Common myeloid progenitor, CD34-positive (primary cell): ENCODE data around the gene IMMP2L.
"Not testable (repeated sequence)": the region's sequence is repeated elsewhere in the genome, so short reads cannot be mapped to it uniquely, and the experiment has no call there.

Experiments used
- CTCF ChIA-PET: fragments of 350-600 bp; sonication (Branson Sonifier 250); formaldehyde crosslinking; loops from one replicate; lab custom pipeline; 2021; ENCODE audit warnings: antibody characterized with exemption; lab: Charles Lee
- POLR2A ChIA-PET: fragments of 350-600 bp; sonication (Branson Sonifier 250); formaldehyde crosslinking; loops from one replicate; lab custom pipeline; 2021; ENCODE audit warnings: antibody characterized with exemption; lab: Charles Lee
- DNase-seq, 3 donors: peaks; one replicate each; pipeline versions ENCODE4 v3.0.0 to v3.0.0-alpha.2; 2013
- H3K27ac ChIP-seq, 2 experiments: 1 replicate in 1 of 2; 2 replicates in 1 of 2; pipeline ENCODE4 v1.7.0; 2013; ENCODE audit warnings: inconsistent platforms in 2 of 2, low read length in 2 of 2, mild to moderate bottlenecking in 2 of 2, low read depth in 1 of 2, moderate library complexity in 1 of 2; ENCODE audit not compliant: severe bottlenecking in 2 of 2, insufficient read depth in 1 of 2, poor library complexity in 1 of 2
- H3K27me3 ChIP-seq, 5 experiments: replicated peaks in 2 of 5; 1 replicate in 3 of 5; 2 replicates in 2 of 5; pipeline versions ENCODE4 v1.6.1 to v1.7.0; 2013; ENCODE audit warnings: low read length in 4 of 5, mild to moderate bottlenecking in 2 of 5, moderate library complexity in 2 of 5, inconsistent platforms in 1 of 5; ENCODE audit not compliant: insufficient read depth in 5 of 5, control insufficient read depth in 4 of 5
- H3K36me3 ChIP-seq, 4 experiments: 1 replicate in 2 of 4; 2 replicates in 2 of 4; pipeline versions ENCODE4 v1.6.1 to v1.7.0; 2013; ENCODE audit warnings: low read length in 3 of 4, control low read depth in 1 of 4, mild to moderate bottlenecking in 1 of 4; ENCODE audit not compliant: control insufficient read depth in 4 of 4, insufficient read depth in 4 of 4
- H3K4me1 ChIP-seq, 4 experiments: 1 replicate in 3 of 4; 2 replicates in 1 of 4; pipeline versions ENCODE4 v1.6.1 to v1.7.1; 2013; ENCODE audit warnings: low read length in 3 of 4, mild to moderate bottlenecking in 3 of 4, control low read depth in 1 of 4, inconsistent platforms in 1 of 4, moderate library complexity in 1 of 4; ENCODE audit not compliant: control insufficient read depth in 4 of 4, insufficient read depth in 4 of 4; ENCODE audit errors: control extremely low read depth in 1 of 4
- H3K4me3 ChIP-seq, 7 experiments: 1 replicate in 4 of 7; 2 replicates in 3 of 7; pipeline versions ENCODE4 v1.5.1 to v1.7.0; 2013; ENCODE audit warnings: mild to moderate bottlenecking in 7 of 7, low read length in 6 of 7, moderate library complexity in 6 of 7, inconsistent platforms in 2 of 7, low read depth in 2 of 7, control low read depth in 1 of 7; ENCODE audit not compliant: insufficient read depth in 4 of 7, control insufficient read depth in 1 of 7; ENCODE audit errors: extremely low read depth in 1 of 7
- H3K9me3 ChIP-seq, 5 experiments: 1 replicate in 4 of 5; 2 replicates in 1 of 5; pipeline versions ENCODE4 v1.6.1 to v1.7.1; 2013; ENCODE audit warnings: low read length in 4 of 5, mild to moderate bottlenecking in 2 of 5, inconsistent platforms in 1 of 5, low read depth in 1 of 5, moderate library complexity in 1 of 5; ENCODE audit not compliant: control insufficient read depth in 4 of 5, insufficient read depth in 2 of 5; ENCODE audit errors: control extremely low read depth in 1 of 5
- WGBS: methylation state at CpG from one replicate; pipeline ENCODE4 v1.1.5; 2013; ENCODE audit not compliant: insufficient coverage; 5-methylcytosine and 5-hydroxymethylcytosine counted together

Gene IMMP2L

DNA sequence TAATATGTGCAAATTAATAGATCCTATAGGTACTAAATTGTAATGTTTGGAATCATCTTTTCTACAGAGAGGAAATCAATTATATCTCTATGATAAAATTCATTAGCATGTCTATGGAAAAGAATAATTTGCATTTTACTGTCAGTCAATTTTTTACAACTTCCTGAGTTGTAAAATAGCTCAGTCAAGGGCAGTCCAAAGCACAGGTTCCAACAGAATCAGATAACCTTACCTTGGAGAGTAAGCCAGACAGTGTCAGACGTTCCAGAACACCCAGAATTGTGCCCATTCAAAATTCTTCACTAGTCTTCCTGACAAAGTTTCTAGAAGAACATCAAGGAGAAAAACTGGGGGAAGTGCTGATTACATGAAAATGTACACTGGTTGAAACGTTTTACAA is 31.1 kb upstream of the IMMP2L start:
- H3K9me3 ChIP-seq = peaks cover 0 to 3% (median 0%) of the 10 kb centered on the region in 5 experiments
- H3K36me3 ChIP-seq = no peaks in the 10 kb centered on the region
- H3K4me3 ChIP-seq = no peak overlapping the region
- no peaks in the 10 kb centered on the region for H3K4me1 ChIP-seq
- no CpG with 5 or more reads among the region's 2 CpGs for whole genome bisulfite sequencing
- DNase-seq = no peak
- no peaks in the 10 kb centered on the region for H3K27me3 ChIP-seq
- ChIA-PET CTCF (no interaction called here), POLR2A (no interaction called here)
- H3K27ac ChIP-seq = no peak overlapping the region

DNA sequence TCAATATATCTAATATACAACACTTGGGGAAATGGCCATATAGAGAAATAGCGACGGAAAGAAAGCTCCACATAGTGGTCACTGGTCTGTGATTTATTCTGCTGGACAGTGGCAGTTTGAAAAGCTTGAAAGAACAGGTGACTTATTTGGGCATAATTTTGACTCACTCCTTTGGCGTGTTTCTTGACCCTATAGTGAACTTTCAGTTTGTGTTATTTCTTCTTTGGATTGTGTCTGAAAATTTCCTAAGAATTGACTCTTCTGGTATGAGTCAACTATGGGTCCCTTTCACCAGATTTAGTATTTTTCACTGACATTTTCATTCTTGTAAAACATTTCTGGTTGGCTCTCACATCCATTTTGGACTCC is 25.8 kb upstream of the IMMP2L start:
- Histone ChIP-seq H3K27me3 (peaks cover 0 to 3% (median 0%) of the 10 kb centered on the region in 5 experiments), H3K27ac (no peak overlapping the region), H3K36me3 (no peaks in the 10 kb centered on the region), H3K4me3 (no peak overlapping the region), H3K9me3 (no peaks in the 10 kb centered on the region), H3K4me1 (no peaks in the 10 kb centered on the region)
- ChIA-PET CTCF (no interaction called here), POLR2A (no interaction called here)
- 100% methylated on average over 2 of the region's 3 CpGs for WGBS
- DNase-seq = no peak

DNA sequence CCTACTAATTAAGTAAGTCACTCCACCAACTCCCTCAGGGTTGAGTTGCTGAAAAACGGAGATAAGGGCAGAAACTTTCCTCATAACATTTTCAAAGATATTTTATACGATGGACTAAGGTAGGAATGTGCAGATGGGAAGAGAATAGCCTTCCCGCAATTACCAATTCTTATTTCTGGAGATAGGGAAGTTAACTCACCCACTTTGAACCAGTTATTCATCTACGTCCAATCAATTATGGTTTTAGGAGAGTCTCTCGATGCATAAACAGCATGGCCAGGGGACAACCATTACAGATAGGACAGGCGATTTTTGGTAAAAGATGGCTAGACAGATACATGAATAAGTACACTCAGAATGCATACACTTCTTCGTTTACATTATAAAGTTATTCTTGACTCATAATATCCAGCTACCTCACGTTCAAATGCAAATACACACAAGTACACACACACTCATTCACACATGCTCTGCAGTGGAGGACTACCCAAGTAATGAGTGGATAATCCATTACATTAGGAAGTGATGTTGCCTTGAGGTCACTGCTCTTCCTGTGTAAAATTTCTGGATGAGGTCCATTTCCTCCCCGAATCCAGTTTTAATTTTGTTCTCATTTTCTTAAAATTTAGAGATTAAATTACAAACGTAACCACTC is 25.2 kb upstream of the IMMP2L start:
- ChIA-PET CTCF (no interaction called here), POLR2A (no interaction called here)
- no peaks in the 10 kb centered on the region for H3K4me1 ChIP-seq
- H3K27ac ChIP-seq = no peak overlapping the region
- H3K9me3 ChIP-seq = no peaks in the 10 kb centered on the region
- no peak for DNase-seq
- peaks cover 0 to 3% (median 0%) of the 10 kb centered on the region in 5 experiments for H3K27me3 ChIP-seq
- H3K4me3 ChIP-seq = no peak overlapping the region
- 100% methylated on average over 2 of the region's 10 CpGs for WGBS
- H3K36me3 ChIP-seq = no peaks in the 10 kb centered on the region

DNA sequence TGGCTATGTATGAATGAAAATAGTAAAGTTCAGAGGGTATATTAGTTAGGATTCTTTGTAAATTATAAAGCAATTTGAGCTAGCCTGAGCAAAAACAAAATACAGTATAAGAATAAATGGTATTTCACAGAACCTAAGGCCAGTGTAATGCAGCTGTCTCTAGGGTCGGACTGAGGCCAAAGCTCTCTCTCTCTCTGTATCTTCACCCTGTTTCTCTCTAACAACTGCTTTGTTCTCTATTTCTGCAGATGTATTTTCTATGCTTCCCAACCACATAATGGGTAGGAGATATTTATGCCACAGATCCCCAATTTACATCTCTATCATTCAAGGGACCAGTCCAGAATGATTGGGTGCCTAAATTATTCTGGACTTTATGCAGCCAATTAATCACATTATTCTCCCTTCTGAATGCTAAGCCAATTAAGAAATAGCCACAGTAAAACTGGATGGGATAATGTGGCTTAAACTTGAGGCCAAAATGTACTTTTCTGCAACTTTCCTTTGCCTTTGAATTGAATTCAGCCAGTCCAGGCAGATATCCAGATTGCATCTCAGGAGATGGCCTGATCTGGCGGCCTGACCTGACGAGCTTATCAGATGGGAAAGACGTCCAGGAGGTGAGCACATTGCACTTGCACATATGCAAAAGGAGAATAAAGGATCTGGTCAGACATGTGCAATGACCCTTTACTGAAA is 24.6 kb upstream of the IMMP2L start:
- no peaks in the 10 kb centered on the region for H3K36me3 ChIP-seq
- peaks cover 0 to 3% (median 0%) of the 10 kb centered on the region in 5 experiments for H3K27me3 ChIP-seq
- no peak overlapping the region for H3K27ac ChIP-seq
- CTCF ChIA-PET = no interaction called here
- WGBS = 89% methylated on average over 4 of the region's 4 CpGs
- no peak for DNase-seq
- no peaks in the 10 kb centered on the region for H3K4me1 ChIP-seq
- H3K4me3 ChIP-seq = no peak overlapping the region
- POLR2A ChIA-PET = no interaction called here
- H3K9me3 ChIP-seq = peaks cover 0 to 3% (median 0%) of the 10 kb centered on the region in 5 experiments

DNA sequence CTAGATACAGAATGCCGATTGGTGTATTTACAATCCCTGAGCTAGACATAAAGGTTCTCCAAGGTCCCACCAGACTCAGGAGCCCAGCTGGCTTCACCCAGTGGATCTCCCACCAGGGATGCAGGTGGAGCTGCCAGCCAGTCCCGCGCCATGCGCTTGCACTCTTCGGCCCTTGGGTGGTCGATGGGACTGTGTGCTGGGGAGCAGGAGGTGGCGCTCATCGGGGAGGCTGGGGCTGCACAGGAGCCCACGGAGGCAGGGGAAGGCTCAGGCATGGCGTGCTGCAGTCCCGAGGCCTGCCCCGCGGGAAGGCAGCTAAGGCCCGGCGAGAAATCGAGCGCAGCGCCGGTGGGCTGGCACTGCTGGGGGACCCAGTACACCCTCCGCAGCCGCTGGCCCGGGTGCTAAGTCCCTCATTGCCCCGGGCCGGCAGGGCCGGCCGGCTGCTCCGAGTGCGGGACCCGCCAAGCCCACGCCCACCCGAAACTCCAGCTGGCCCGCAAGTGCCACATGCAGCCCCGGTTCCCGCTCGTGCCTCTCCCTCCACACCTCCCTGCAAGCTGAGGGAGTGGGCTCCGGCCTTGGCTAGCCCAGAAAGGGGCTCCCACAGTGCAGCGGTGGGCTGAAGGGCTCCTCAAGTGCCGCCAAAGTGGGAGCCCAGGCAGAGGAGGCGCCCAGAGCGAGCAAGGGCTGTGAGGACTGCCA is 19.6 kb upstream of the IMMP2L start:
- DNase-seq, H3K4me3 ChIP-seq, H3K27me3 ChIP-seq, CTCF ChIA-PET, H3K4me1 ChIP-seq, H3K27ac ChIP-seq, POLR2A ChIA-PET, H3K9me3 ChIP-seq, H3K36me3 ChIP-seq: not testable (repeated sequence)
- WGBS = 100% methylated on average over 10 of the region's 40 CpGs

DNA sequence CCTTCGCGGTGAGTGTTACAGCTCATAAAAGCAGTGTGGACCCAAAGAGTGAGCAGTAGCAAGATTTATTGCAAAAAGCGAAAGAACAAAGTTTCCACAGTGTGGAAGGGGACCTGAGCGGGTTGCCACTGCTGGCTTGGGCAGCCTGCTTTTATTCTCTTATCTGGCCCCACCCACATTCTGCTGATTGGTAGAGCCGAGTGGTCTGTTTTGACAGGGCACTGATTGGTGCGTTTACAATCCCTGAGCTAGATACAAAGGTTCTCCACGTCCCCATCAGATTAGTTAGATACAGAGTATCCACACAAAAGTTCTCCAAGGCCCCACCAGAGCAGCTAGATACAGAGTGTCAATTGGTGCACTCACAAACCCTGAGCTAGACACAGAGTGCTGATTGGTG is 18.9 kb upstream of the IMMP2L start:
- H3K9me3 ChIP-seq, H3K4me3 ChIP-seq, CTCF ChIA-PET, DNase-seq, H3K27ac ChIP-seq, H3K27me3 ChIP-seq, H3K4me1 ChIP-seq, POLR2A ChIA-PET, H3K36me3 ChIP-seq: not testable (repeated sequence)
- no CpG with 5 or more reads among the region's 7 CpGs for WGBS

DNA sequence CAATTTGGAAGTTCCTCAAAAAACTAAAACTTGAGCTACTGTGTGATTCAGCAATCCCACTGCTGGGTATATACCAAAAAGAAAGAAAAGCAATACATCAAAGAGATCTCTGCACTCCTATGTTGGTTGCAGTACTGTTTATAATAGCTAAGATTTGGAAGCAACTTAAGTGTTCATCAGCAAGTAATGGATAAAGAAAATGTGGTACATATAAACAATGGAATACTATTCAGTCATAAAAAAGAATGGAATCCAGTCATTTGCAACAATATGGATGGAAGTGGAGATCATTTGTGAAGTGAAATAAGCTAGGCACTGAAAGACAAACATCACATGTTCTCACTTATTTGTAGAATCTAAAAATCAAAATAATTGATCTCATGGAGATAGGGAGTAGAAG is 16.5 kb upstream of the IMMP2L start:
- Histone ChIP-seq H3K4me3 (no peak overlapping the region), H3K9me3 (peaks cover 0 to 6% (median 0%) of the 10 kb centered on the region in 5 experiments), H3K4me1 (no peaks in the 10 kb centered on the region), H3K36me3 (no peaks in the 10 kb centered on the region), H3K27me3 (peaks cover 0 to under 1% (median 0%) of the 10 kb centered on the region in 5 experiments), H3K27ac (no peak overlapping the region)
- ChIA-PET POLR2A (no interaction called here), CTCF (no interaction called here)
- no peak for DNase-seq
